Right cardiac atrium (tissue), 5 donors: ENCODE measurements around the gene SFXN5. TPM values are rescaled to one million over a fixed set of nuclear protein-coding genes. Genes with fewer than 3 reads are reported as not detected.
A peak's percentile ranks its signal among the peaks of the same experiment; 100 is the strongest.

ENCODE experiments used
- ATAC-seq, 2 donors: fragments of 200-7000 bp; cut with Tn5 transposase; one replicate each; pipeline versions ENCODE4 v1.8.0 to v1.9.1; 2020; ENCODE audit warnings: moderate library complexity in 2 of 2, mild to moderate bottlenecking in 1 of 2
- DNase-seq, 3 donors: peaks; one replicate each; pipeline ENCODE4 v3.0.0-alpha.2; 2020
- H3K27ac ChIP-seq: one replicate; pipeline ENCODE4 v1.5.1; 2013; ENCODE audit warnings: mild to moderate bottlenecking, low read length, control low read depth, moderate library complexity
- H3K27me3 ChIP-seq: one replicate; pipeline ENCODE4 v1.6.1; 2013; ENCODE audit not compliant: control insufficient read depth, insufficient read depth
- H3K4me1 ChIP-seq: one replicate; pipeline ENCODE4 v1.6.1; 2013; ENCODE audit warnings: low read length; ENCODE audit not compliant: control insufficient read depth, insufficient read depth
- H3K4me3 ChIP-seq: one replicate; pipeline ENCODE4 v1.5.1; 2013; ENCODE audit warnings: low read length, control low read depth
- H3K9me3 ChIP-seq: one replicate; pipeline ENCODE4 v1.6.1; 2013; ENCODE audit warnings: low read length; ENCODE audit not compliant: control insufficient read depth
- WGBS: extraction: QIAGEN DNeasy Blood & Tissue Kit; methylation state at CpG from one replicate; pipeline ENCODE4 v1.1.7; 2013; 5-methylcytosine and 5-hydroxymethylcytosine counted together
- intact Hi-C, 4 donors: fragments of 100-400 bp; cut with DNase I; formaldehyde crosslinking; loops; one replicate each; pipeline versions ENCODE4 v1.11.0 to v1.14.0; 2022 to 2023
- polyA plus RNA-seq: library from polyadenylated mRNA; stranded (reverse); fragments of 200-250 nt; gene quantifications from one replicate; pipeline ENCODE4 v1.2.3, GENCODE V29; 2013
- total RNA-seq, 4 donors: library from RNA; stranded (reverse); fragmentation: NEBNext Ultra II Directional; extraction: Animal tissue kit (Norgen Biotek cat#: 25700); gene quantifications; one replicate each; pipeline ENCODE4 v1.2.1, GENCODE V29; 2021
- donor health status: healthy with polysubstance abuse.
- donor health status: DM: no; HTN: yes; CAD: no.
- donor health status: DM: no; HTN: no; CAD: no.
- donor health status: DM: no; HTN: yes; CAD: no; lungs with severe emphysema.
- donor health status: DM: yes; HTN: yes; CAD: no.

Gene SFXN5
- total and polyA plus RNA-seq, 5 donors, result 7.6 to 12.1 (median 10.6) TPM

- intact Hi-C loops, result loop anchor here in 1 of 4 donors (5.0 kb wide), 1 partner anchor 82 kb away; no protein-coding TSS in a partner anchor
- no peaks in the 10 kb centered on the region for H3K9me3 ChIP-seq
- ATAC-seq, result no peak
- no peaks in the 10 kb centered on the region for H3K27me3 ChIP-seq
- DNase-seq, result no peak
- H3K4me1 ChIP-seq, result no peaks in the 10 kb centered on the region
- H3K4me3 ChIP-seq, result no peak overlapping the region
- no peak overlapping the region for H3K27ac ChIP-seq
- WGBS, result 87% methylated on average over 2 of the region's 2 CpGs
Measured at GRCh38 chr2:72974436-72974754, 97.1 kb downstream of the SFXN5 start.

GRCh38 chr2:72973566-72974435 lies 97.7 kb downstream of the SFXN5 start:
- no peaks in the 10 kb centered on the region for H3K4me1 ChIP-seq
- H3K9me3 ChIP-seq, result no peaks in the 10 kb centered on the region
- ATAC-seq (peak; percentile 50 to 79), DNase-seq (peak in 1 of 3 donors; percentile 65)
- intact Hi-C loops, result loop anchor here in 1 of 4 donors (5.0 kb wide), 1 partner anchor 82 kb away; no protein-coding TSS in a partner anchor
- no peak overlapping the region for H3K27ac ChIP-seq
- no peak overlapping the region for H3K4me3 ChIP-seq
- no peaks in the 10 kb centered on the region for H3K27me3 ChIP-seq
- 61% methylated on average over 12 of the region's 12 CpGs for WGBS

- ATAC-seq, result no peak
- Histone ChIP-seq H3K27me3 (no peaks in the 10 kb centered on the region), H3K4me3 (no peak overlapping the region), H3K9me3 (no peaks in the 10 kb centered on the region), H3K27ac (no peak overlapping the region), H3K4me1 (no peaks in the 10 kb centered on the region)
- DNase-seq, result no peak
- WGBS, result 96% methylated on average over 8 of the region's 8 CpGs
- intact Hi-C loops, result loop anchor here in 1 of 4 donors (5.0 kb wide), 1 partner anchor 81 kb away; no protein-coding TSS in a partner anchor
Measured at GRCh38 chr2:72973137-72973535, 98.4 kb downstream of the SFXN5 start.

GRCh38 chr2:72972352-72973136 lies 99.0 kb downstream of the SFXN5 start:
- DNase-seq (no peak), ATAC-seq (no peak)
- intact Hi-C loops, result loop anchor here in 1 of 4 donors (5.0 kb wide), 1 partner anchor 80 kb away; no protein-coding TSS in a partner anchor
- no peak overlapping the region for H3K27ac ChIP-seq
- 91% methylated on average over 12 of the region's 12 CpGs for WGBS
- no peaks in the 10 kb centered on the region for H3K4me1 ChIP-seq
- H3K9me3 ChIP-seq, result no peaks in the 10 kb centered on the region
- H3K27me3 ChIP-seq, result no peaks in the 10 kb centered on the region
- no peak overlapping the region for H3K4me3 ChIP-seq

- Histone ChIP-seq H3K4me1 (no peaks in the 10 kb centered on the region), H3K27me3 (no peaks in the 10 kb centered on the region), H3K9me3 (no peaks in the 10 kb centered on the region), H3K4me3 (no peak overlapping the region), H3K27ac (no peak overlapping the region)
- ATAC-seq, result no peak
- intact Hi-C loops, result loop anchor here in 1 of 4 donors (5.0 kb wide), 1 partner anchor 79 kb away; no protein-coding TSS in a partner anchor
- WGBS, result 85% methylated on average over 7 of the region's 7 CpGs
- no peak for DNase-seq
Measured at GRCh38 chr2:72971036-72971435, 100.5 kb downstream of the SFXN5 start.

GRCh38 chr2:72969706-72970105 lies 101.8 kb downstream of the SFXN5 start:
- 74% methylated on average over 4 of the region's 4 CpGs for WGBS
- no peaks in the 10 kb centered on the region for H3K9me3 ChIP-seq
- DNase-seq (no peak), ATAC-seq (no peak)
- H3K27me3 ChIP-seq, result no peaks in the 10 kb centered on the region
- H3K4me1 ChIP-seq, result no peaks in the 10 kb centered on the region
- intact Hi-C loops, result loop anchor here in 1 of 4 donors (5.0 kb wide), 1 partner anchor 77 kb away; no protein-coding TSS in a partner anchor
- H3K27ac ChIP-seq, result no peak overlapping the region
- no peak overlapping the region for H3K4me3 ChIP-seq

- 88% methylated on average over 8 of the region's 8 CpGs for WGBS
- Histone ChIP-seq H3K4me3 (no peak overlapping the region), H3K27me3 (no peaks in the 10 kb centered on the region), H3K9me3 (no peaks in the 10 kb centered on the region), H3K4me1 (no peaks in the 10 kb centered on the region), H3K27ac (no peak overlapping the region)
- intact Hi-C loops, result no loop called here
- no peak for DNase-seq
- ATAC-seq, result no peak
Measured at GRCh38 chr2:72968286-72968685, 103.2 kb downstream of the SFXN5 start.

- DNase-seq (no peak), ATAC-seq (no peak)
- Histone ChIP-seq H3K9me3 (no peaks in the 10 kb centered on the region), H3K27me3 (no peaks in the 10 kb centered on the region), H3K27ac (no peak overlapping the region), H3K4me1 (no peaks in the 10 kb centered on the region), H3K4me3 (no peak overlapping the region)
- WGBS, result 93% methylated on average over 14 of the region's 14 CpGs
- intact Hi-C loops, result no loop called here
Measured at GRCh38 chr2:72965770-72966450, 105.6 kb downstream of the SFXN5 start.

- ATAC-seq, result no peak
- 86% methylated on average over 12 of the region's 12 CpGs for WGBS
Measured at GRCh38 chr2:72965016-72965415, 106.5 kb downstream of the SFXN5 start.

GRCh38 chr2:72964146-72964525 lies 107.4 kb downstream of the SFXN5 start:
- Histone ChIP-seq H3K9me3 (no peaks in the 10 kb centered on the region), H3K27ac (no peak overlapping the region), H3K4me3 (no peak overlapping the region), H3K4me1 (no peaks in the 10 kb centered on the region), H3K27me3 (no peaks in the 10 kb centered on the region)
- no peak for ATAC-seq
- intact Hi-C loops, result no loop called here
- DNase-seq, result no peak
- 93% methylated on average over 6 of the region's 6 CpGs for WGBS

More at GRCh38 chr2:72965016-72965415, 106.5 kb downstream of the SFXN5 start:
- no peaks in the 10 kb centered on the region for H3K27me3 ChIP-seq
- no peak overlapping the region for H3K27ac ChIP-seq
- intact Hi-C loops, result no loop called here
- no peak for DNase-seq
- H3K4me3 ChIP-seq, result no peak overlapping the region
- no peaks in the 10 kb centered on the region for H3K9me3 ChIP-seq
- H3K4me1 ChIP-seq, result no peaks in the 10 kb centered on the region
